HCT116 (cell line): Measurements from ENCODE around the gene ASGR2. TPM values are rescaled to one million over a fixed set of nuclear protein-coding genes. Genes with fewer than 3 reads are reported as not detected.

Experiments
- ATAC-seq: fragments of 200-7000 bp; cut with Tn5 transposase; 2 replicates; pipeline ENCODE4 v1.9.1; 2020; ENCODE audit warnings: mild to moderate bottlenecking, moderate library complexity
- BruUV-seq: library from RNA; stranded (reverse); fragments of 400-500 nt; replicated peaks from 2 replicates; lab custom pipeline; 2021; lab: Mats Ljungman, UMichigan
- CTCF ChIA-PET: fragments of 300-600 bp; sonication (Branson Sonifier 250); formaldehyde crosslinking; loops from one replicate; lab custom pipeline; 2021; ENCODE audit warnings: antibody characterized with exemption; lab: Charles Lee
- POLR2A ChIA-PET: fragments of 300-600, 350-600 bp; sonication (Branson Sonifier 250); formaldehyde crosslinking; loops from one replicate; lab custom pipeline; 2021; ENCODE audit warnings: antibody characterized with exemption; lab: Charles Lee
- RAD21 ChIA-PET, 2 experiments: fragments of 300-600 bp; sonication (Branson Sonifier 250); formaldehyde crosslinking; loops; one replicate each; lab custom pipeline; 2023; ENCODE audit warnings: low total read pairs in 2 of 2; ENCODE audit not compliant: uncharacterized antibody in 2 of 2, unreplicated experiment in 2 of 2, low non-redundant PET in 1 of 2; lab: Charles Lee
- DNase-seq: peaks from one replicate; pipeline ENCODE4 v3.0.0-alpha.2; 2010; ENCODE audit warnings: low read depth, low spot score
- H2AFZ ChIP-seq: fragments of 200-600 bp; shearing (Covaris generic), sonication (generic); 2 replicates; pipeline ENCODE4 v1.6.1; 2017; ENCODE audit warnings: low read depth, mixed run types, mixed read lengths, antibody characterized with exemption, low read length; ENCODE audit not compliant: poor library complexity, severe bottlenecking
- H3K27ac ChIP-seq: 2 replicates; pipeline ENCODE4 v1.5.1; 2012; ENCODE audit warnings: low read depth, low read length
- H3K27me3 ChIP-seq: fragments of 200-600 bp; sonication (generic); 2 replicates; pipeline ENCODE4 v1.6.1; 2016; ENCODE audit warnings: mixed run types, low read length, mixed read lengths; ENCODE audit not compliant: insufficient read depth
- H3K36me3 ChIP-seq, 2 experiments: fragments of 200-500 bp in 1 of 2; fragments of 200-600 bp in 1 of 2; sonication (Bioruptor generic) in 1 of 2; sonication (generic) in 1 of 2; 2 replicates each; pipeline versions ENCODE4 v1.5.1 to v1.6.1; 2014 to 2016; ENCODE audit warnings: low read length in 2 of 2, inconsistent platforms in 1 of 2, mixed read lengths in 1 of 2, mixed run types in 1 of 2; ENCODE audit not compliant: insufficient read depth in 2 of 2, control insufficient read depth in 1 of 2
- H3K4me1 ChIP-seq, 2 experiments: fragments of 200-600 bp in 1 of 2; sonication (generic) in 1 of 2; 2 replicates each; pipeline versions ENCODE4 v1.5.1 to v1.6.1; 2012 to 2017; ENCODE audit warnings: low read length in 2 of 2, inconsistent platforms in 1 of 2, mild to moderate bottlenecking in 1 of 2, mixed read lengths in 1 of 2, mixed run types in 1 of 2, moderate library complexity in 1 of 2; ENCODE audit not compliant: insufficient read depth in 2 of 2, control insufficient read depth in 1 of 2
- H3K4me2 ChIP-seq: fragments of 200-600 bp; sonication (generic); 2 replicates; pipeline ENCODE4 v1.6.1; 2017; ENCODE audit warnings: mixed run types, low read length, mixed read lengths
- H3K4me3 ChIP-seq, 2 experiments: fragments of 200-600 bp in 1 of 2; sonication (generic) in 1 of 2; replicated peaks in 1 of 2; 2 replicates each; pipeline ENCODE4 v1.5.1; 2011 to 2016; ENCODE audit warnings: low read length in 2 of 2, control low read depth in 1 of 2, low read depth in 1 of 2, mild to moderate bottlenecking in 1 of 2, mixed read lengths in 1 of 2, mixed run types in 1 of 2
- H3K79me2 ChIP-seq: fragments of 200-600 bp; sonication (generic); 2 replicates; pipeline ENCODE4 v1.6.1; 2017; ENCODE audit warnings: mild to moderate bottlenecking, mixed run types, low read length, moderate library complexity, mixed read lengths; ENCODE audit not compliant: insufficient read depth
- H3K9ac ChIP-seq: fragments of 200-600 bp; sonication (generic); 2 replicates; pipeline ENCODE4 v1.6.1; 2016; ENCODE audit warnings: low read length, mixed read lengths
- H3K9me2 ChIP-seq: fragments of 200-600 bp; sonication (generic), shearing (Covaris generic); 2 replicates; pipeline ENCODE4 v1.6.1; 2017; ENCODE audit warnings: mixed run types, mild to moderate bottlenecking, moderate library complexity; ENCODE audit not compliant: insufficient read depth
- H3K9me3 ChIP-seq, 2 experiments: fragments of 200-500 bp in 1 of 2; fragments of 200-600 bp in 1 of 2; sonication (Bioruptor generic) in 1 of 2; sonication (generic) in 1 of 2; 2 replicates each; pipeline ENCODE4 v1.6.1; 2014 to 2017; ENCODE audit warnings: low read length in 2 of 2, mixed read lengths in 2 of 2, inconsistent platforms in 1 of 2, low read depth in 1 of 2, mild to moderate bottlenecking in 1 of 2, mixed run types in 1 of 2, moderate library complexity in 1 of 2; ENCODE audit not compliant: control insufficient read depth in 1 of 2, insufficient read depth in 1 of 2
- H4K20me1 ChIP-seq: fragments of 200-600 bp; sonication (generic), shearing (Covaris generic); 2 replicates; pipeline ENCODE4 v1.6.1; 2017; ENCODE audit warnings: mixed run types, mild to moderate bottlenecking, moderate library complexity; ENCODE audit not compliant: insufficient read depth
- ATF3 ChIP-seq: IDR thresholded peaks from 2 replicates; pipeline ENCODE4 v1.6.1; 2012
- CTCF ChIP-seq, 3 experiments: fragments of 200-600 bp in 1 of 3; sonication (generic) in 1 of 3; IDR thresholded peaks in 2 of 3; conservative IDR thresholded peaks in 1 of 3; 2 replicates each; pipeline ENCODE4 v1.5.1; 2012 to 2017; ENCODE audit warnings: low read depth in 2 of 3, low read length in 2 of 3, antibody characterized with exemption in 1 of 3, borderline replicate concordance in 1 of 3, control low read depth in 1 of 3, mild to moderate bottlenecking in 1 of 3, mixed read lengths in 1 of 3, mixed run types in 1 of 3, moderate library complexity in 1 of 3; ENCODE audit not compliant: insufficient read depth in 1 of 3
- EGR1 ChIP-seq: IDR thresholded peaks from 2 replicates; pipeline ENCODE4 v1.6.1; 2012; ENCODE audit warnings: low read depth
- EZH2 ChIP-seq: fragments of 200-600 bp; sonication (generic); IDR thresholded peaks from 2 replicates; pipeline ENCODE4 v1.6.1; 2017; ENCODE audit warnings: antibody characterized with exemption, mixed run types
- EZH2phosphoT487 ChIP-seq: fragments of 200-600 bp; IDR thresholded peaks from 2 replicates; pipeline ENCODE4 v1.6.1; 2018; ENCODE audit warnings: antibody characterized with exemption, borderline replicate concordance
- FOSL1 ChIP-seq: IDR thresholded peaks from 2 replicates; pipeline ENCODE4 v1.6.1; 2012; ENCODE audit warnings: low read depth
- JUND ChIP-seq: IDR thresholded peaks from 2 replicates; pipeline ENCODE4 v1.6.1; 2012
- MAX ChIP-seq: IDR thresholded peaks from 2 replicates; pipeline ENCODE4 v1.6.1; 2012
- POLR2A ChIP-seq: IDR thresholded peaks from 2 replicates; pipeline ENCODE4 v1.7.0; 2011; ENCODE audit warnings: borderline replicate concordance; ENCODE audit not compliant: insufficient read depth, insufficient read length; ENCODE audit errors: extremely low read depth
- RAD21 ChIP-seq: IDR thresholded peaks from 2 replicates; pipeline ENCODE4 v1.6.1; 2012; ENCODE audit warnings: low read depth, mild to moderate bottlenecking
- REST ChIP-seq: IDR thresholded peaks from 2 replicates; pipeline ENCODE4 v1.6.1; 2012; ENCODE audit warnings: low read depth
- SIN3A ChIP-seq: IDR thresholded peaks from 2 replicates; pipeline ENCODE4 v1.6.1; 2012; ENCODE audit warnings: low read depth
- SRF ChIP-seq: IDR thresholded peaks from 2 replicates; pipeline ENCODE4 v1.6.1; 2012; ENCODE audit warnings: low read depth
- TCF7L2 ChIP-seq: IDR thresholded peaks from 2 replicates; pipeline ENCODE4 v1.7.0; 2011; ENCODE audit warnings: borderline replicate concordance, inconsistent platforms; ENCODE audit not compliant: insufficient read depth, insufficient read length; ENCODE audit errors: extremely low read depth
- ZNF274 ChIP-seq: fragments of 200-500 bp; sonication (Bioruptor generic); IDR thresholded peaks from 2 replicates; pipeline ENCODE4 v1.6.1; 2014; ENCODE audit warnings: mild to moderate bottlenecking, low read depth, low read length, inconsistent platforms
- intact Hi-C: fragments of 100-400 bp; cut with micrococcal nuclease; formaldehyde crosslinking; loops from 2 replicates; pipeline ENCODE4 v1.10.0; 2022
- total RNA-seq: library from RNA; stranded (reverse); gene quantifications from one replicate; pipeline ENCODE4 v1.2.1, GENCODE V29; 2021; ENCODE audit not compliant: unreplicated experiment

ASGR2 gene
- total RNA-seq, 1 experiment from 2014 or later, result 0.32 TPM

GRCh38 chr17:7156342-7156940 lies 41.8 kb upstream of the ASGR2 start:
- no peak overlapping the region for H3K27ac ChIP-seq
- no peak overlapping the region for H3K9ac ChIP-seq
- no peaks in the 10 kb centered on the region for H3K9me3 ChIP-seq
- DNase-seq (no peak), ATAC-seq (no peak)
- H3K4me1 ChIP-seq, result no peaks in the 10 kb centered on the region
- H2AFZ ChIP-seq, result no peak overlapping the region
- no peaks in the 10 kb centered on the region for H3K9me2 ChIP-seq
- RAD21 ChIA-PET, result no interaction called here
- intact Hi-C loops, result no loop called here
- CTCF ChIA-PET, result interaction anchor here (1.2 kb wide), 1 partner anchor 112 kb away, joined by 4 read pairs; no protein-coding TSS in a partner anchor
- no peaks in the 10 kb centered on the region for H3K79me2 ChIP-seq
- no peak overlapping the region for H3K4me2 ChIP-seq
- BruUV-seq, result no TSS peak
- no peaks in the 10 kb centered on the region for H4K20me1 ChIP-seq
- no peak for TF ChIP-seq SRF
- TF ChIP-seq TCF7L2, result no peak
- no peak for TF ChIP-seq POLR2A
- no peak for TF ChIP-seq CTCF (IDR thresholded peaks at IDR 0.05 in 2 of 3, conservative IDR thresholded peaks at IDR 0.05 in 1 of 3; ENCODE audit: borderline replicate concordance in 1 of 3, insufficient read depth in 1 of 3, low read depth in 2 of 3, low read length in 2 of 3)
- TF ChIP-seq ATF3, result no peak
- TF ChIP-seq ZNF274, result no peak
- H3K27me3 ChIP-seq, result no peaks in the 10 kb centered on the region
- no peak overlapping the region for H3K4me3 ChIP-seq
- POLR2A ChIA-PET, result no interaction called here
- H3K36me3 ChIP-seq, result no peaks in the 10 kb centered on the region

- no TSS peak for BruUV-seq
- POLR2A ChIA-PET, result no interaction called here
- Histone ChIP-seq H3K27ac (no peak overlapping the region), H3K4me3 (no peak overlapping the region), H3K27me3 (no peaks in the 10 kb centered on the region), H2AFZ (no peak overlapping the region), H3K9me3 (no peaks in the 10 kb centered on the region), H3K9ac (no peak overlapping the region), H3K36me3 (no peaks in the 10 kb centered on the region), H3K79me2 (no peaks in the 10 kb centered on the region), H3K4me1 (no peaks in the 10 kb centered on the region), H3K4me2 (no peak overlapping the region), H3K9me2 (no peaks in the 10 kb centered on the region), H4K20me1 (no peaks in the 10 kb centered on the region)
- RAD21 ChIA-PET, result no interaction called here
- ATAC-seq (peak; percentile 67), DNase-seq (no peak)
- CTCF ChIA-PET, result interaction anchor here (0.9 to 1.3 kb wide), 2 partner anchors 11 to 95 kb away, joined by 3 read pairs; no protein-coding TSS in a partner anchor
- intact Hi-C loops, result no loop called here
- no peak for TF ChIP-seq REST
- no peak for TF ChIP-seq ATF3
- no peak for TF ChIP-seq MAX
- TF ChIP-seq SIN3A, result no peak
- no peak for TF ChIP-seq EGR1
- TF ChIP-seq FOSL1, result no peak
- no peak for TF ChIP-seq EZH2
- TF ChIP-seq JUND, result no peak
- TF ChIP-seq RAD21, result no peak
- no peak for TF ChIP-seq EZH2phosphoT487
- TF ChIP-seq TCF7L2, result no peak
Measured at GRCh38 chr17:7147772-7148171, 33.1 kb upstream of the ASGR2 start.
